ENCODE measurements around the gene MACROD2.

The MACROD2 gene

GRCh38 chr20:14566505-14566904 is 571.2 kb downstream of the MACROD2 start:
- DNase-seq (ENCODE audit: low read depth): no peak
- H3K4me3 ChIP-seq (ENCODE audit: low read depth, low read length): no peak overlapping the region
- TF ChIP-seq CTCF (IDR thresholded peaks at IDR 0.05; ENCODE audit: insufficient read depth, low read depth, low read length, missing control alignments): no peak

GRCh38 chr20:14568225-14568624 is 572.9 kb downstream of the MACROD2 start:
- DNase-seq (ENCODE audit: low read depth): no peak
- no peak for TF ChIP-seq CTCF (IDR thresholded peaks at IDR 0.05; ENCODE audit: insufficient read depth, low read depth, low read length, missing control alignments)

GRCh38 chr20:14568701-14569100 is 573.4 kb downstream of the MACROD2 start:
- DNase-seq (ENCODE audit: low read depth): no peak
- no peak for TF ChIP-seq CTCF (IDR thresholded peaks at IDR 0.05; ENCODE audit: insufficient read depth, low read depth, low read length, missing control alignments)
- H3K4me3 ChIP-seq (ENCODE audit: low read depth, low read length): no peak overlapping the region

More at GRCh38 chr20:14568225-14568624, 572.9 kb downstream of the MACROD2 start:
- H3K4me3 ChIP-seq (ENCODE audit: low read depth, low read length): no peak overlapping the region

- no peak for TF ChIP-seq CTCF (IDR thresholded peaks at IDR 0.05; ENCODE audit: insufficient read depth, low read depth, low read length, missing control alignments)
- no peak overlapping the region for H3K4me3 ChIP-seq (ENCODE audit: low read depth, low read length)
- DNase-seq (ENCODE audit: low read depth): no peak
These were observed 574.3 kb downstream of the MACROD2 start for GRCh38 chr20:14569641-14570040.

- no peak for TF ChIP-seq CTCF (IDR thresholded peaks at IDR 0.05; ENCODE audit: insufficient read depth, low read depth, low read length, missing control alignments)
- DNase-seq (ENCODE audit: low read depth): no peak
- no peak overlapping the region for H3K4me3 ChIP-seq (ENCODE audit: low read depth, low read length)
These were observed 575.5 kb downstream of the MACROD2 start for GRCh38 chr20:14570811-14571210.

GRCh38 chr20:14573676-14574075 is 578.4 kb downstream of the MACROD2 start:
- TF ChIP-seq CTCF (IDR thresholded peaks at IDR 0.05; ENCODE audit: insufficient read depth, low read depth, low read length, missing control alignments): no peak

GRCh38 chr20:14576196-14576877 is 581.0 kb downstream of the MACROD2 start:
- no peak overlapping the region for H3K4me3 ChIP-seq (ENCODE audit: low read depth, low read length)
- DNase-seq (ENCODE audit: low read depth): no peak
- no peak for TF ChIP-seq CTCF (IDR thresholded peaks at IDR 0.05; ENCODE audit: insufficient read depth, low read depth, low read length, missing control alignments)

More at GRCh38 chr20:14573676-14574075, 578.4 kb downstream of the MACROD2 start:
- DNase-seq (ENCODE audit: low read depth): no peak
- H3K4me3 ChIP-seq (ENCODE audit: low read depth, low read length): no peak overlapping the region
